RKO (cell line): ENCODE measurements around the gene CUL9.

Source experiments
- DNase-seq: peaks from one replicate; pipeline ENCODE4 v3.0.0-alpha.2; 2016; ENCODE audit warnings: low spot score

Gene CUL9

DNA sequence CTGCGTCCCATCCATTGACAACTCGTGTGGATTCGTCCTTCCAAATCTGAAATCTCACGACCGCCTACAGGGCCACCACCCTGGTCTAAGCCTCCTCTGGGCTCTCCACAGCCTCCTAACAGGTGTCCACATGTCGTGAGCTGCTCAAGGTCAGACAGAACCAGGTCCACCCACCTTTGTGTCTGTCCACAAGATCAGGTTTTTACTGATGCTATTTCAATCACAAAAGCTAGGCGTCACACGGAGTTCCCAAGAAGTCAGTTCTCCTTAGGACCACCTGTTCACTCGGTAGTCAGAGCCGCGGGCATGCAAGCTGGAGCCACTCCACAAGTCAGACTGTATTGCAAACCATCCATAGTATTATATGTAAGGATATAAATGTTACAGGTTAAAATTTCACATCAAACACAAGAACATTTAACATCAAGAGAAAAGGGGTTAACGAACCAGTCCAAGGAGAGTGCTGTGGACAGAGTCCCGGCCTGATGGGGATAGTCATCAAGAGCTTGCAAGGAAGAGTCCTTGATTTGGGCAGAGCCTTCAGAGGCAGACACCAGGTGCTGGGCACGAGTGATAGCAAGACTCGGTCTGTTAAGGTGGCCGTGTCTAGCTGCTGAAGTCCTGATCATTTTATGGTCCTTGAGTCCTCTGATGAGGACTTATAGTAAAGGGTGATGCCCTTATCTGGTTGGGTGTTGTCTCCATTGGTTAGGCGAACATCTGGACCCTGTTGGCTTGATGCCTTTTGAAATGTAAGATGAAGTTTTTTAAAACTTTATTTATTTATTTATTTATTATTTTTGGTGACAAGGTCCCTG, 48.0 kb downstream of the CUL9 start:
- DNase-seq: no peak

DNA sequence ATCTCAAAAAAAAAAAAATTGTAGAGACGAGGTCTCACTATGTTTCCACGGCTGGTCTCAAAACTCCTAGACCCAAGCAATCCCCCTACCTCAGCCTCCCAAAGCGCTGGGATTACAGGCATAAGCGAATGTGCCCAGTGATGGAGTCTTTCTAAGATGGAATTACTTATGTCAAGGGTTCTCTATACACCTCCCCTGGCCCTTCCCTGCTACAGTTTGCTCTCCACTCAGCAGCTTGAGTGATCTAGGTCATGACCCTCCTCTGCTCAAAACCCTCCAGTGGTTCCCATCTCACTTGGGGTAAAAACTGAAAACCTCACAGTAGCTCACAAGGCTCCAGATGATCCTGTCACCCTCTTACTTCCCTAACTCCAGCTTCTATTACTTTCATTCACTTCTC, 49.1 kb downstream of the CUL9 start:
- DNase-seq: no peak

DNA sequence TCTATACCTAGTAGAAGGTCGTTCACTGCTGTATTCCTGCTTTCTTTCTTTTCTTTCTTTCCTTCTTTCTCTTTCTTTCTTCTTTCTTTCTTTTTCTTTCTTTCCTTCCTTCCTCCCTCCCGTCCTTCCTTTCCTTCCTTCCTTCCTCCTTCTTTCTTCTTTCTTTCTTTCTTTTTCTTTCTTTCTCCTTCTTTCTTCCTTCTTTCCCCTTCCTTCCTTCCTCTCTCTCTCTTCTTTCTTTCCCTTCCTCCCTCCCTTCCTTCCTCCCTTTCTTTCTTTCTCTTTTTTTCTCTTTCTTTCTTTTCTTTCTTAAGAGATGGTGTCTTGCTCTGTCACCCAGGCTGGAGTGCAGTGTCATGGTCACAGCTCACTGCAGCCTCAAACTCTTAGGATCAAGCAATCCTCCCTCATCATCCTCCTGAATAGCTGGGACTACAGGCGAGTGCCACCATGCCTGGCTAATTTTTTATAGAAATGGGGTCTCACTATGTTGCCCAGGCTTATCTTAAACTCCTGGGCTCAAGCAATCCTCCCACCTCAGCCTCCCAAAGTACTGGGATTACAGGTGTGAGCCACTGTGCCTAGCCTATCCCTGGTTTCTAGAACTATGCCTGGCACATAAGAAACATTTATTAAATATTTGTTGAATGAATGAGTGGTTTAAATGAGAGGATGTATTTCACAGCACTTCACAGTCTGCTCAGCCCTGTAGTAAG, 49.9 kb downstream of the CUL9 start:
- no peak for DNase-seq

DNA sequence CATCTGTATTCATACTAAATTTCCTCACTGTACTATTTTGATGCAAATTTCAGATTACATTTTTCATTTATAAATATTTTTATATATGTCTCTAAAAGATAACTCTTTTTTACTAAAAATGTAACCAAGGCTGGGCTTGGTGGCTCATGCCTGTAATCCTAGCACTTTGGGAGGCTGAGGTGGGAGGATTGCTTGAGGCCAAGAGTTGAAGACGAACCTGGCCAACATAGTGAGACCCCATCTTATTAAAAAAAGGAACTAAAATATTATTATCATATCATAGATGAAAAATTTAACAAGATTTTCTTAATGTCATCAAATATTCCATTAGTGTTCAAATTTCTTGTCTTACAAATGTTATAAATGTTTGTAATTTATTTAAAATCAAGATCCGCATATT, 53.8 kb downstream of the CUL9 start:
- DNase-seq: no peak

DNA sequence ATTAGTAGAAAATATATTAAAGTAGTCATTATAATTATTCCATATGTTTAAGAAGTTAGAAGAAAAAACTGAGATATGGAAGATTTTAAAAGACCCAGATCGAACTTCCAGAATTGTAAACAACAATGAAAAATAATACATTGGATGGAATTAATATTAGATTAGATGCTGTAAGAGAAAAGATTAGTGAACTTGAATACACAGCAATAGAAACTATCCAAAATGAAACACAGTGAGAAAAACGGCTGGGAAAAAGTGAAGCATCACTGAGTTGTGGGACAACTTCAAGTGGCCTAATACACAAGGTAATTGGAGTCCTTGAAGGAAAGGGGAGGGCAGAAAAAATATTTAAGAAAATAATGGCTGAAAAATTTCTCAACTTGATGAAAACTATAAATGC, 57.1 kb downstream of the CUL9 start:
- no peak for DNase-seq

DNA sequence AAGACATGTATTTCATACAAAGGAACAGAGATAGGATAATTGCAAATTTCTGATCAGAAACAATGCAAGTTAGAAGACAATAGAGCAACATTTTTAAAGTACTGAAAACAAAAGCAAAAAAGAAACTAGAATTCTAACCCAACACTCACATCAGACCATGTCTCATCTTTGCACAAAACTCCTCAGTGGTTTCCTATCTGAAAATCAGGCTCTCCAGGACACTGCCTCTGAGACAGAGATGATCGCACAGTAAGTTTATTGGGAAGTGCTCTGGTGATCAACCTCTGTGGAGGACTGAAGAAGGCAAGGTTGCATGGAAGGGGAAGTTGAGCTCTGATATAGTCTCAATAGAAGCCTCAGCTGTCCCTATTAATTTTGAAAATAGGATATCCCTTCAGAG, 59.0 kb downstream of the CUL9 start:
- DNase-seq: no peak

DNA sequence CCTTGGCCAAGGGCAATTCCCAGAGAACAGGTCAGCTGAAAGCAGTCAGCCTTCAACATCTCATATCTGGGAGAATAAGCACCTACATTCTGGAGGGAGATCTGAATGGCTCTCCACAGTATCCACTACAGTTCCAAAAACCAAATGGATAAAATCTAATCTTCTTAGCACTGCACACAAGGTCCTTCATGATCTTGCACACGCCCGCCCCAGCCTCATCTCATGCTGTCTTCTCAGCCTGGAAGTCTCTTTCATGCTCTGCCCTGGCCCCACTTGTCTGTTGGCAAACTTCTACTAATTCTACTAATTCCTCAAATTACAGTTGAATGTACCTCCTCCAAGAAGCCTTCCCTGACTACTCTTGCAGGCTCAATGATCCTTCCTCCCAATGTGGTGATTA, 59.5 kb downstream of the CUL9 start:
- DNase-seq: no peak

DNA sequence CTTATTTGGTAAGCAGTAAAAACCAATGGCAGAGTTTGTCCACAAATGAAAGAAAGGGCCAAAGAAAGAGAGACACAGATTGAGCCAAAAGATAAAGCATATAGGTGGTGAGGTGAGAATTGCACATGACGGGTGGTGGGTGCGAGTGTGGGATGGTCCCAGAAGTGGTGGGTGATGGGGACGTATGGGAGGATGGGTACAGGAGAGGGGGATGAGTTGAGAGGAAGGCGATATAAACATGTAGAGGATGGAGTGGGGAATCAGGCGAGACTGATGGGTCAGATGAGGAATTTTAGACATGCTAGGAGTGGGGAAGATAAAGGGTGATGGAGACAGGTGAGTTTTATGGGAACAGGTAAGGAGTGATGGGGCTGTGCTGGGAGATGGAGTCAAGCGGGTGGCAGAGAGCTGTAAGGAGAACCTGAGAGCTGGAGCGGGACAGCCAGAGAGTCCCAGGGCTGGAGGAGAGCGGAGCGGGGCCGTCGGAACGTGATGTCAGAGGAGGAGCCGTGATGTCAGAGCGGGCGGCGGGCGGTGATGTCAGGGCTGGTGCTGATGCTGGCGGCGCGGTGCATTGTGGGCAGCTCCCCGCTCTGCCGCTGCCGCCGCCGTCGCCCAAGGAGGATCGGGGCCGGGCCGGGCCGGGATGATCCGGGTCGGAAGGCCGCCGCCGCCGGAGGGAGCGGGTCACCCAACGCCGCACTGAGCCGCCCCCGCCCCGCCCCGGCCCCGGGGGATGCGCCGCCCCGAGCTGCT, 61.1 kb downstream of the CUL9 start, which contains the start of gene TTBK1:
TSS of gene TTBK1 (plus strand) at position 574 of the 756 bp plus-strand sequence. CDS start 3,180 bp downstream, outside the sequence.
- DNase-seq: no peak

DNA sequence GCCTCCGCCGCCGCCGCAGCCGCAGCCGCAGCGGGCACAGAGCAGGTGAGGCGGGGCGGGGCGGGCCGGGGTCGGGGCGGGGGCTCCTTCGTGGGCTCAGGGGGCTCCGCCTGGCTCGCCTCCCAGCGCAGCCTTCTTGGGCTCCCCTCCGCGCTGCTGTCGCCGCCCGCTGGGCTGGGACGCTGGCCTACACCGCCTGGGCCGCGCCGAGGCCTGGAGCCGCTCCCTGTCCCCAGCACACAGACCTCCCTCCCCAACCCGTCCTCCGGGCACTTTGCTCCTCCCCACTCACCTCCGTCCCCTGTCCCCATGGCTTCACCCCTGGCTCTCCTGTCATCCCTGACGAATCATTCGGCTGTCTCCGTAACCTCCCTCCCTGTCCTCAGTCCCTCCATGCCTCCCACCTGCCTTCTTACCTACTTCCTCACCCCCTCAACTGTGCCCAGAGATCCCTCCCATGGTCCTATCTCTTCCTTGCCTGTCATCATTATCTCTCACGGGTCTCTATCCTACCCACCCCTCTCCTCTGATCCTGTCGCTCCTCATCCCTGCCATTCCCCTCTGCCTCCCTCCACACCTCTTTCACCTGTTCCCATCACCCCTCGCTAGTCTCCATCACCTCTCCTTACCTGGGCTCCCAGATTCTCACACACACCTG, 61.8 kb downstream of the CUL9 start:
- no peak for DNase-seq

DNA sequence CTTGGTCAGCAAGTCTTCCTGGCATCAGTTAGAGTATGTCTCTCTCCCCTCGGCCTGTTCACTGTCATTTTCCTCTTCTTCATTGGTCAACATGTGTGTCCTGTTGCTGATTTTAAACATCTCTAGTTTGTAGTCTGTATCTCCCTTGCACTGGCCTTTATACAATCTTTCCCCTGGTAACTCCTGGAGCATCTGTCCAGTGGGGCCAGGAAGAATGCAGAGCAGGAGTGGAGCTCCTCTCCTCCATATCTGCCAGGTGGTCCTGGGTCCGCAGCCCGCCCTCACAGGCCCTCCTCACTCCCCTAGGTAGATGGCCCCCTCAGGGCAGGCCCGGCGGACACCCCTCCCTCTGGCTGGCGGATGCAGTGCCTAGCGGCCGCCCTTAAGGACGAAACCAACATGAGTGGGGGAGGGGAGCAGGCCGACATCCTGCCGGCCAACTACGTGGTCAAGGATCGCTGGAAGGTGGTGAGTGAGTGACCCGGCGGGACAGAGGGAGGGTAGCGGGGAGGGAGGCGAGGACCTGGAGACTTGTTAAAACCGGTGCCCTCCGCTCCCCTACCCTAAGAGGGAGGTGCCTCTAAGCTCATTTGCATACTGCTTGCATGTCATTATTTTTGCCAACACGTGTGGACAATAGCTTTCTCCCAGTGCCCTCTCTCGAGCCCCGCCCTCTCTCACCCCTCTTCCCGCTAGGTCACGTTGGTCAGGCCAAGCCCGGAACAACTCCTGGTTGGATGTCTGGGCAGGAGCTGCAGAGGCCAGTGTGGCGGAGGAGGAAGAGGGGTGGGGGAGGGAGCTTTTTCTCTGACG, 64.5 kb downstream of the CUL9 start:
- DNase-seq: peak; percentile 57

DNA sequence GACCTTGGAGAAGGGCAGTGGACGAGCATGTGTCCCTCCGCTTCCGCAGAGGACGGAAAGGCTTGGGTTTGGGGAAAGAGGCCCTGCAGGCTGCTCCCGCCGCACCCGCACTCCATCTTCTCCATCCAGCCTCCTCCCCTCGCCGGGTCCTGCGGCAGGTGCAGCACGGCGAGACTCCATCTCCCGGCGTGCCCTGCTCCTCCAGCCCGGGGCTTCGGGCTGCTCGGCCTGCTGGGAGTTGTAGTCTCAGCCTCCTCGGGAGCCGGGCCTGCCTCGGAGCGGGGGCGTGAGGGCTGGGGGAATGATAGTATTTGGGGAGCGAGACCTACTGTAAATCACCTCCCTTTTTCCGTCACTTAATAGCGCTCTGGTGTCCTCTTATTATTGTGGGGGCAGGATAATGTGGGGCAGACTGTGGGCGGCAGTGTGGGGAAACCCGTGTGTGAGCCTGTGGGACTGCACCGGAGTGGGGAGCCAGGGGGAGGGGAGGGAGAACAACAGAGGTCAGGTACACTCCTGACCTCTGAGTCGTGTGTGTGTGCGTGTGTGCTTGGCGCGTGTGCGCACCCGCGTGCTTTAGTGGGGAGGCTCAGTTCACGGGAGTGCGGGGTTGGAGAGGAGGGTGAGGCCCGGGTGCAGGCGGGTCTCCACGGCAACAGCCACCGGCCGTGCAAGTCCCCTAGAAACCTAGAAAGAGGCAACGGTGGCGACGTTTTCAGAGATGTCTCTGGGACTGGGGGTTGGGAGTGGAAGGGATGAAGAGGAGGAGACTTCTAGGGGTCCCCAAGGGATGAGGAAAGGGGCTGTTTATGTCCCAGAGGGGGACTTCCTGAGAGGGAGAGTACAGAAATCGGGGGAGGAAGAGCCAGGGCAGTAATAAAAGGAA, 65.4 kb downstream of the CUL9 start:
- DNase-seq: peak; percentile 66

DNA sequence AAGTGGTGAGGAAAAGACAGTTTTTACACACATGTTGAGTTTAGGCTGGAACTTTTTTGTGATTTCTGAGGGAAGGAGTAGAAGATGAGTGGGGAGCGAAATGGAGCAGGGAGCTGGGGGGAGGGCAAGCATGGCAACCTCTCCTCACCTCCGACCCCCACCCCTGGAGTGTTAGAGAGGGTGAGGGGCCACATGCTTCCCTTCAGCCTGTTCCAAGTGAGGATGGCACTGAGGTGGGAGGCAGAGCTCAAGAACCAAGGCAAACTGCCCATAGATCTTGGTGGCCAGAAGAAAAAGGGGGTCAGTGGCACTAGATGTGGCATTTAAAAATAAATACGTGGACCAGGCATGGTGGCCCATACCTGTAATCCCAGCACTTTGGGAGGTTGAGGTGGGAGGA, 66.1 kb downstream of the CUL9 start:
- no peak for DNase-seq

DNA sequence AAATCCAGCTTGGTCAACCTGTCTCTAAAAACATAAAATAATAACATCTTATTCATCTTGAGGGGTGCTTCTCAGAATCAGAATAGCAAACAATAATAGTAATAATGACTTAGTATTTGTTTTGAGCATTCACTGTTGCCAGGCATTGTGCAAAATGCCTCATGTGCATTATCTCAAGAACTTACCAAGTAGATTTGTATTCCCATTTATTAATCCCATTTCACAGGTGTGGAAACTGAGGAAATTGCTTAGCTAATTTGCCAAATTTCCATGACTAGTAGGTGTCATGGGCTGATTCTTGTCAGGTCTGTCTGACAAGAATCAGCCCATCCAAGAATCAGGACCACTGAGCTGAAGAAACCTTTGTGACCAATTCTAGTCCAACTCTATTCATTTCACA, 66.8 kb downstream of the CUL9 start:
- DNase-seq: no peak

DNA sequence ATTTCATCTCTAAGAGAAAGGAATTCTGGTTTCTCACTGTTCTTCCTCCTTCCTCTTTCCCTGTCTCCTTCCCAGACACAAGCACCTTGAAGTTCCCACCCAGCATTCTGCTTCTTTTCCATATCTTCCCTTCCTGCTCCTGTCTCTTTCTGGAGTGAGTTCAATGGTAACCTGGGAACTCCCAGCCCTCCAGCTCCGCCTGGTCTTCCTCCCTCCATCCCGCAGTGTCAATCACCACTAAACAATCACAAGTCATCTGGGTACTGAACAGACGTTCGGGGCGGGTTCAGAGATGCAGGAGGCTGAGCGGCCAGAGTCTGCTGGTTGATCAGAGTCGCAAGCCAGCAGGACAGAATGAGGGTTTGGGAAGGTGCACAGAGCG, 69.0 kb downstream of the CUL9 start:
- DNase-seq: no peak

DNA sequence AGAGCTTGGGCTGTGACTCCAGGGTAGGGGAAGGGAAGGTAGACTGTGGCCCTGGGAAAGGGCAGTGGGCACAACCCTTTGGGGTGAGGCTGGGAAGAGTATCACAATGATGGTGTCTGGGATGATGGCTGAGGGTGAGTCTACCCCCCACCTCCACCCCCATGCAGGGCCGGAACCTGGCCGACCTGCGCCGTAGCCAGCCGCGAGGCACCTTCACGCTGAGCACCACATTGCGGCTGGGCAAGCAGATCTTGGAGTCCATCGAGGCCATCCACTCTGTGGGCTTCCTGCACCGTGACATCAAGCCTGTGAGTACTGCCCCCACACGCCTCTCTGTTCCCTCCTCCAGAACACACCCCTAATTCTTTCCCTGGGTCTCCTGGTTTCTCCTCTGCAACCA, 71.4 kb downstream of the CUL9 start:
- no peak for DNase-seq

DNA sequence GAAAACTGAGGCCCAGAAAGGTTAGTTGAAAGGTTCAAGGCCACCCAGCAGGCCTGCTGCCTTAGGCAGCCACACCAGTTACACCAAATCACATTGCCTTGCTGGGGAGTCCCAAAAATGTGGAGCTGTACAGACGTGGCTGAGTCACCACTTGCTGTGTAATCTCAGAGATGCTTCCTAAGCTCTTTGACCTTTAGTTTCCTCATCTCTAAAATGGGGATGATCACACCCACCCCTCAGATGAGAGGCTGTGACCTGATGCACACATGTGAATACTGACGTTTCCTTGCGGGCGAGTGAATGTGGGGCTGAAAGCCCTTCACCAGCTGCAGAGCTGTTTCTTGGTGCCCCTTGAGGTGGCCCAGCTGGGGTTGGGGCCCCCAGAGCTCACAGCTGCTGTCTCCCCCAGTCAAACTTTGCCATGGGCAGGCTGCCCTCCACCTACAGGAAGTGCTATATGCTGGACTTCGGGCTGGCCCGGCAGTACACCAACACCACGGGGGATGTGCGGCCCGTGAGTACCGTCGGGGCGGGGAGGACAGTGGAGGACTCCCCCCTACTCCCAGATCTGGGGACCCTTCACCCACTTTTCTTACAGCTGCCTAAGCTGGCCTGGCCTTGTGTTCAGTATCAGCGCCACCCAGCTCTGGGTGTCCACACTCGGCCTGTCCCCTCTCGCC, 72.3 kb downstream of the CUL9 start:
- peak; percentile 35 for DNase-seq

DNA sequence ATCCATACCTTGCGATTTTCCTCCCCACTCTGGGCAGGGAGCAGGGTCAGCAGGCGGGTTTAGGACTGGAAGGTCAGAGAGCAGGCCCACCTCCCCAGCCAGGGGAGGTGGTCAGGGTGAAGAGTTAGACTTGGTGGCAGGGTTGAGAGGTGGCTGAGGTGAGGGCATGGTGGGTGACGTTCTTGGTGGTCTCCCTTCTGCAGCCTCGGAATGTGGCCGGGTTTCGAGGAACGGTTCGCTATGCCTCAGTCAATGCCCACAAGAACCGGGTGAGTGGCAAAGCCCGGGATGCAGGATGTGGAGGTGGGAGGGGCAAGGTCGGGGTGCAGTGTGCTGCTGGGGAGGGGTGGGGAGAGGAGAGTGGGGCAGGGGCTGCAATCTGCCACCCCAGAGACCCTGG, 72.8 kb downstream of the CUL9 start:
- DNase-seq: no peak

DNA sequence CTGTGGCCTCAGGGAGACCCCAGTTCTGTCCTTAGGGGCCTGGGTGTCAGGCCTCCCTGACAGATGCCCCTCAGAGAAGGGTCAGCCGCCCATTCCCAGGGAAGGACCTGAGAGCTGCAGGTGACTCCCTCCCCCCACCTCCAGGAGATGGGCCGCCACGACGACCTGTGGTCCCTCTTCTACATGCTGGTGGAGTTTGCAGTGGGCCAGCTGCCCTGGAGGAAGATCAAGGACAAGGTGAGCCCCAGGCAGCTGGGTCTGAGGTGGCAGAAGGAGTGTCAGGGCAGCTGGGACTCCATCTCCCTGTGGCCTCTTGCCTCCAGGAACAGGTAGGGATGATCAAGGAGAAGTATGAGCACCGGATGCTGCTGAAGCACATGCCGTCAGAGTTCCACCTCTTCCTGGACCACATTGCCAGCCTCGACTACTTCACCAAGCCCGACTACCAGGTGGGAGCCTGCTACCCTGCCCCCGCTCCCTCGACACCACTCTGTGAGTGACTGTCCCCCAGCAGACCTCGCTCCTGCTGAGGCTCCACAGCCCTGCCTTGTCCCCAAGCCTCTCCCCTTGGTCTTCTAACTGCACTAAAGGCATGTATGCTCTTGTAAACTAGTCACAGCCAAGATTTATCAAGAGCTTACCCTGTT, 73.5 kb downstream of the CUL9 start:
- DNase-seq: no peak

DNA sequence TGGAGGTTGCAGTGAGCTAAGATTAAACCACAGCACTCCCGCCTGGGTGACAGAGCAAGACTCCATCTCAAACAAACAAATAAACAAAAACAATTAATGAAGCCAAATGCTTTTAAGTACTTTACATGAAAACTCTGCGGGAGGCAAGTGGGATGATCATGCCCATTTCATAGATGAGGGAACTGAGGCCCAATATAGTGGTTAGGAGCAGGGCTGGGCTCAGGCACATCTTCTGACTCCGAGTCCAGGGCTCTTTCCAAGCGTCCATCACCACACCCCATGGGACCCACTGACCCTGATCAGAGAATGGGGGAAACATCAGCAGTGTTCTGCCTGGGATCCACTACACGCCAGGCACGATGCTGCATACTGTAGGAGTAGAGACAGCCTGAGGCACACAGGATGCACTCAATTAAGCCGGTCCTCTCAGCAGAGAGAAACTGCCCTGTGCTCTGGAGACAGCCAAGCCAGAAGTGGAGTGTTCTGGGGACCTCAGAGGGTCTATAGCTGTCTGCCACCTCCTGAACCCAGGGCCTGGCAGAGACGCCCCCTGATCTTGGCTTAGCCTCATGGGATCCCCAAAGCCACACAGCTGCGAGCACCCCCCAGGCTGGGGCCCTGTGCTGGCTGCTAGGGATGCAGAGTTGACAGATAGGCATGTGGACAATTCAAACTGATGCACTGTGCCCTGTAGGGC, 74.8 kb downstream of the CUL9 start:
- DNase-seq: no peak
